Spleen (tissue), 7 donors: ENCODE measurements around the gene MTMR6.
A peak's percentile ranks its signal among the peaks of the same experiment; 100 is the strongest.

Experiments used
- POLR2AphosphoS5 ChIP-seq, 3 donors: sonication (generic); formaldehyde crosslinking; IDR thresholded peaks; one replicate each; pipeline ENCODE4 v1.5.1; 2017; ENCODE audit warnings: antibody characterized with exemption in 3 of 3
- TF ChIP-seq, protein P1 (sequence below), 11 experiments: fragments of 200-600 bp in 7 of 11; fragments of 450-650 bp in 4 of 11; sonication (generic) in 4 of 11; IDR thresholded peaks in 8 of 11; conservative IDR thresholded peaks in 3 of 11; 1 replicate in 7 of 11; 2 replicates in 4 of 11; pipeline versions ENCODE4 v1.4.0 to v1.8.0; 2016 to 2021; ENCODE audit warnings: antibody characterized with exemption in 11 of 11, inconsistent platforms in 4 of 11, mild to moderate bottlenecking in 1 of 11
- donor health status: DM: no; HTN: no; CAD: no; lungs with moderate emphysema.
- donor health status: DM: no; HTN: no; CAD: no.
- donor health status: DM: no; HTN: no; CAD: no.

DNA sequence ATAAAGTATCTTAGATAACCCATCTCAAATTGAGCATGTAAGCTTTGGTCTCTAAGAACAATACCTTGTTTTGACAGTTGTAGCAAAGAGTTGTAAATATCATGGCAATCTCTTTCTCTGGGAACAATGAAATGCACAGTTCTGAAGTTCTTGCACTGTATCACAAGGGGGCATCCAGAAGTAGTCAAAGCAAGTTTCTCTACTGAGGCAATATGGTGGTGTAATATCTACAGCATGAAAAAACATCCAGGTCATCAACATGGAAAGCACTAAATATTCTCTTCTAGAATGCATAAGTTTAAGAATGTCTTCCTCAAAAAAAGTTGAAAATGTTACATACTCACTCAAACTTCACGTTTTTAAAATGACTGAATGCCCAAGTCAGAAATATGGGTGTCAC lies 19.6 kb downstream of the MTMR6 start:
- TF ChIP-seq, protein P1, sequence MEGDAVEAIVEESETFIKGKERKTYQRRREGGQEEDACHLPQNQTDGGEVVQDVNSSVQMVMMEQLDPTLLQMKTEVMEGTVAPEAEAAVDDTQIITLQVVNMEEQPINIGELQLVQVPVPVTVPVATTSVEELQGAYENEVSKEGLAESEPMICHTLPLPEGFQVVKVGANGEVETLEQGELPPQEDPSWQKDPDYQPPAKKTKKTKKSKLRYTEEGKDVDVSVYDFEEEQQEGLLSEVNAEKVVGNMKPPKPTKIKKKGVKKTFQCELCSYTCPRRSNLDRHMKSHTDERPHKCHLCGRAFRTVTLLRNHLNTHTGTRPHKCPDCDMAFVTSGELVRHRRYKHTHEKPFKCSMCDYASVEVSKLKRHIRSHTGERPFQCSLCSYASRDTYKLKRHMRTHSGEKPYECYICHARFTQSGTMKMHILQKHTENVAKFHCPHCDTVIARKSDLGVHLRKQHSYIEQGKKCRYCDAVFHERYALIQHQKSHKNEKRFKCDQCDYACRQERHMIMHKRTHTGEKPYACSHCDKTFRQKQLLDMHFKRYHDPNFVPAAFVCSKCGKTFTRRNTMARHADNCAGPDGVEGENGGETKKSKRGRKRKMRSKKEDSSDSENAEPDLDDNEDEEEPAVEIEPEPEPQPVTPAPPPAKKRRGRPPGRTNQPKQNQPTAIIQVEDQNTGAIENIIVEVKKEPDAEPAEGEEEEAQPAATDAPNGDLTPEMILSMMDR (IDR thresholded peaks at IDR 0.05 in 8 of 11, conservative IDR thresholded peaks at IDR 0.05 in 3 of 11) = peak in 1 of 11 experiments; percentile 14
- no peak for TF ChIP-seq POLR2AphosphoS5 (IDR thresholded peaks at IDR 0.05)
